Cardiac muscle cell (in vitro differentiated cells and primary cell): ENCODE measurements around the gene SDSL. TPM values are rescaled to one million over a fixed set of nuclear protein-coding genes. Genes with fewer than 3 reads are reported as not detected.

Experiments
- DNase-seq, 2 donors: peaks; one replicate each; pipeline versions ENCODE4 v3.0.0 to v3.0.0-alpha.2; 2010 to 2017; ENCODE audit warnings: low read depth in 1 of 2, low spot score in 1 of 2
- H3K27ac ChIP-seq: fragments of 200-600 bp; sonication (generic); 2 replicates; pipeline ENCODE4 v1.5.1; 2016
- H3K27me3 ChIP-seq: fragments of 200-600 bp; sonication (generic); 2 replicates; pipeline ENCODE4 v1.6.0; 2016; ENCODE audit warnings: control low read depth
- H3K36me3 ChIP-seq: fragments of 200-600 bp; sonication (generic); 2 replicates; pipeline ENCODE4 v1.5.1; 2016; ENCODE audit warnings: control low read depth
- H3K4me1 ChIP-seq: fragments of 200-600 bp; sonication (generic); 2 replicates; pipeline ENCODE4 v1.8.1; 2017; ENCODE audit warnings: low read depth, mild to moderate bottlenecking, mixed run types
- H3K4me3 ChIP-seq: fragments of 200-600 bp; sonication (generic); 2 replicates; pipeline ENCODE4 v1.5.1; 2016; ENCODE audit warnings: mild to moderate bottlenecking
- H3K9me3 ChIP-seq: fragments of 200-600 bp; sonication (generic); 2 replicates; pipeline ENCODE4 v1.5.1; 2017; ENCODE audit warnings: low read depth, mild to moderate bottlenecking, control low read depth
- CTCF ChIP-seq: IDR thresholded peaks from 2 replicates; pipeline ENCODE4 v1.5.1; 2012; ENCODE audit warnings: low read depth, mild to moderate bottlenecking, low read length
- polyA plus RNA-seq: library from polyadenylated mRNA; unstranded; fragments of >200 nt; fragmentation: Nextera tagmentation; extraction: Ambion mirVana; gene quantifications from 2 replicates; pipeline ENCODE4 v1.2.1, GENCODE V29; 2016
- total RNA-seq: library from RNA; depleted of rRNA; stranded (reverse); fragments of >200 nt; gene quantifications from 2 replicates; pipeline ENCODE4 v1.2.3, GENCODE V29; 2016

The SDSL gene
- total and polyA plus RNA-seq, 2 experiments from 2014 or later: 13.2 to 14.6 TPM

- Histone ChIP-seq H3K4me1 (peaks cover 7% of the 10 kb centered on the region), H3K27ac (no peak overlapping the region), H3K4me3 (no peak overlapping the region), H3K9me3 (no peaks in the 10 kb centered on the region), H3K36me3 (no peaks in the 10 kb centered on the region), H3K27me3 (peaks cover 100% of the 10 kb centered on the region)
- DNase-seq: peak; percentile 57 to 91
- no peak for TF ChIP-seq CTCF
Observed at GRCh38 chr12:113479590-113480335, 57.6 kb downstream of the SDSL start.

- Histone ChIP-seq H3K9me3 (no peaks in the 10 kb centered on the region), H3K36me3 (no peaks in the 10 kb centered on the region), H3K27me3 (peaks cover 100% of the 10 kb centered on the region), H3K4me1 (peaks cover 7% of the 10 kb centered on the region), H3K27ac (no peak overlapping the region), H3K4me3 (no peak overlapping the region)
- DNase-seq: no peak
- TF ChIP-seq CTCF: no peak
Observed at GRCh38 chr12:113480336-113480971, 58.3 kb downstream of the SDSL start.

GRCh38 chr12:113482334-113482733, 60.2 kb downstream of the SDSL start:
- Histone ChIP-seq H3K27me3 (peaks cover 100% of the 10 kb centered on the region), H3K4me3 (no peak overlapping the region), H3K36me3 (no peaks in the 10 kb centered on the region), H3K9me3 (no peaks in the 10 kb centered on the region), H3K4me1 (no peaks in the 10 kb centered on the region), H3K27ac (no peak overlapping the region)
- TF ChIP-seq CTCF: no peak
- no peak for DNase-seq

- Histone ChIP-seq H3K4me3 (no peak overlapping the region), H3K27me3 (peaks cover 96% of the 10 kb centered on the region), H3K9me3 (no peaks in the 10 kb centered on the region), H3K27ac (no peak overlapping the region), H3K36me3 (no peaks in the 10 kb centered on the region), H3K4me1 (no peaks in the 10 kb centered on the region)
- no peak for TF ChIP-seq CTCF
- no peak for DNase-seq
Observed at GRCh38 chr12:113485330-113485729, 63.1 kb downstream of the SDSL start.

GRCh38 chr12:113486722-113487121, 64.5 kb downstream of the SDSL start:
- Histone ChIP-seq H3K4me3 (no peak overlapping the region), H3K27ac (no peak overlapping the region), H3K36me3 (no peaks in the 10 kb centered on the region), H3K4me1 (no peaks in the 10 kb centered on the region), H3K9me3 (no peaks in the 10 kb centered on the region), H3K27me3 (peaks cover 82% of the 10 kb centered on the region)
- no peak for DNase-seq
- no peak for TF ChIP-seq CTCF

Other genes with a start within 250 kb of the SDSL start
- gene DDX54, start 236.9 kb upstream of the SDSL start, total RNA-seq: 72.6 and 148 TPM in 2 replicates
- 49.2 and 59.7 TPM in 2 replicates for gene DDX54, start 236.9 kb upstream of the SDSL start, polyA plus RNA-seq
- gene RITA1, start 236.7 kb upstream of the SDSL start, total RNA-seq: 40.7 and 44.4 TPM in 2 replicates
- 36.1 and 39.7 TPM in 2 replicates for gene RITA1, start 236.7 kb upstream of the SDSL start, polyA plus RNA-seq
- gene TPCN1, start 200.9 kb upstream of the SDSL start, total RNA-seq: 11.1 and 24.2 TPM in 2 replicates
- gene TPCN1, start 200.9 kb upstream of the SDSL start, polyA plus RNA-seq: 13.4 and 31.1 TPM in 2 replicates
- gene SLC8B1, start 87.3 kb upstream of the SDSL start, total RNA-seq: 2.5 and 5.8 TPM in 2 replicates
- gene SLC8B1, start 87.3 kb upstream of the SDSL start, polyA plus RNA-seq: 4.0 and 4.3 TPM in 2 replicates
- 11.7 and 14.3 TPM in 2 replicates for gene PLBD2, start 63.8 kb upstream of the SDSL start, total RNA-seq
- gene PLBD2, start 63.8 kb upstream of the SDSL start, polyA plus RNA-seq: 13.6 and 17.3 TPM in 2 replicates
- gene SDS, start 18.5 kb upstream of the SDSL start, total RNA-seq: not detected in 2 replicates
- not detected in 2 replicates for gene SDS, start 18.5 kb upstream of the SDSL start, polyA plus RNA-seq
- not detected in 2 replicates for gene LHX5, start 49.5 kb downstream of the SDSL start, total RNA-seq
- gene LHX5, start 49.5 kb downstream of the SDSL start, polyA plus RNA-seq: not detected in 2 replicates